ENCODE measurements around the gene ELMO1.

The ELMO1 gene

GRCh38 chr7:36961693-36962092 is 487.0 kb downstream of the ELMO1 start:
- no peak for DNase-seq

- no peak for DNase-seq
Observed at GRCh38 chr7:36961097-36961496, 487.6 kb downstream of the ELMO1 start.

GRCh38 chr7:36960105-36960504 is 488.6 kb downstream of the ELMO1 start:
- DNase-seq, result no peak

GRCh38 chr7:36958111-36958733 is 490.4 kb downstream of the ELMO1 start:
- peak; percentile 14 for DNase-seq

GRCh38 chr7:36957620-36958019 is 491.0 kb downstream of the ELMO1 start:
- DNase-seq, result no peak

GRCh38 chr7:36956814-36957213 is 491.9 kb downstream of the ELMO1 start:
- no peak for DNase-seq

- peak; percentile 46 for DNase-seq
Observed at GRCh38 chr7:36955456-36956129, 493.1 kb downstream of the ELMO1 start.

- DNase-seq, result peak; percentile 66
Observed at GRCh38 chr7:36951257-36951697, 497.4 kb downstream of the ELMO1 start.

GRCh38 chr7:36949711-36950600 is 498.7 kb downstream of the ELMO1 start:
- peak; percentile 93 for DNase-seq

GRCh38 chr7:36946401-36946739 is 502.3 kb downstream of the ELMO1 start:
- no peak for DNase-seq

- no peak for DNase-seq
Observed at GRCh38 chr7:36945612-36946400, 502.9 kb downstream of the ELMO1 start.

- no peak for DNase-seq
Observed at GRCh38 chr7:36944838-36945237, 503.8 kb downstream of the ELMO1 start.

GRCh38 chr7:36943591-36944435 is 504.9 kb downstream of the ELMO1 start:
- peak; percentile 25 for DNase-seq

- DNase-seq, result no peak
Observed at GRCh38 chr7:36942955-36943354, 505.7 kb downstream of the ELMO1 start.

GRCh38 chr7:36942541-36942940 is 506.1 kb downstream of the ELMO1 start:
- DNase-seq, result no peak

- no peak for DNase-seq
Observed at GRCh38 chr7:36942025-36942424, 506.6 kb downstream of the ELMO1 start.

GRCh38 chr7:36941359-36941758 is 507.3 kb downstream of the ELMO1 start:
- DNase-seq, result no peak

- DNase-seq, result no peak
Observed at GRCh38 chr7:36939816-36940215, 508.8 kb downstream of the ELMO1 start.

- no peak for DNase-seq
Observed at GRCh38 chr7:36937754-36938563, 510.7 kb downstream of the ELMO1 start.

GRCh38 chr7:36931892-36932291 is 516.8 kb downstream of the ELMO1 start:
- no peak for DNase-seq

- DNase-seq, result no peak
Observed at GRCh38 chr7:36929791-36930190, 518.9 kb downstream of the ELMO1 start.
